H1 (cell line): Measurements from ENCODE around the gene PTCRA. TPM values are rescaled to one million over a fixed set of nuclear protein-coding genes. Genes with fewer than 3 reads are reported as not detected.

ENCODE experiments used
- CTCF ChIA-PET: fragments of 300-600 bp; sonication (Branson Sonifier 250); formaldehyde crosslinking; loops from one replicate; lab custom pipeline; 2021; ENCODE audit not compliant: partially characterized antibody; lab: Charles Lee
- POLR2A ChIA-PET: fragments of 300-600 bp; sonication (Branson Sonifier 250); formaldehyde crosslinking; loops from one replicate; lab custom pipeline; 2021; ENCODE audit warnings: inconsistent platforms; ENCODE audit not compliant: partially characterized antibody; lab: Charles Lee
- DNase-seq, 2 experiments: peaks; one replicate each; pipeline versions ENCODE4 v3.0.0 to v3.0.0-alpha.2; 2010 to 2022; ENCODE audit warnings: low spot score in 2 of 2, low read depth in 1 of 2, mixed read lengths in 1 of 2
- FAIRE-seq: peaks from 2 replicates; lab custom pipeline; 2011; peaks lifted over from hg19 to GRCh38; lab: Jason Lieb, UNC
- H2AFZ ChIP-seq: 2 replicates; pipeline ENCODE4 v1.8.1; 2012; ENCODE audit warnings: low read length, inconsistent platforms
- H2AK5ac ChIP-seq: 2 replicates; pipeline ENCODE4 v1.6.1; 2013; ENCODE audit warnings: low read depth, low read length
- H2BK120ac ChIP-seq: replicated peaks from 2 replicates; pipeline ENCODE3; 2013; ENCODE audit warnings: low read depth, low read length, inconsistent platforms
- H2BK12ac ChIP-seq: 2 replicates; pipeline ENCODE4 v1.6.1; 2013; ENCODE audit warnings: low read depth, low read length
- H2BK15ac ChIP-seq: 2 replicates; pipeline ENCODE4 v1.6.1; 2013; ENCODE audit warnings: low read length
- H2BK20ac ChIP-seq: 2 replicates; pipeline ENCODE4 v1.6.1; 2013; ENCODE audit warnings: low read length
- H2BK5ac ChIP-seq: 2 replicates; pipeline ENCODE4 v1.6.1; 2013; ENCODE audit warnings: low read depth, low read length
- H3K14ac ChIP-seq: 2 replicates; pipeline ENCODE4 v1.6.1; 2013; ENCODE audit warnings: inconsistent platforms; ENCODE audit not compliant: insufficient read length
- H3K18ac ChIP-seq: 2 replicates; pipeline ENCODE4 v1.6.1; 2013; ENCODE audit warnings: low read length; ENCODE audit errors: extremely low read depth
- H3K23ac ChIP-seq: 2 replicates; pipeline ENCODE4 v1.6.1; 2013; ENCODE audit warnings: inconsistent platforms; ENCODE audit not compliant: insufficient read length
- H3K23me2 ChIP-seq: 2 replicates; pipeline ENCODE4 v1.6.1; 2013; ENCODE audit warnings: low read depth, low read length
- H3K27ac ChIP-seq: 2 replicates; pipeline ENCODE4 v1.6.1; 2011; ENCODE audit warnings: low read depth, low read length, inconsistent platforms
- H3K27me3 ChIP-seq, 4 experiments: replicated peaks in 1 of 4; 1 replicate in 1 of 4; 2 replicates in 3 of 4; pipeline versions ENCODE4 v1.6.1 to v1.8.1; 2011 to 2013; ENCODE audit warnings: low read length in 3 of 4, mild to moderate bottlenecking in 3 of 4, inconsistent platforms in 2 of 4, mixed read lengths in 2 of 4, moderate library complexity in 1 of 4; ENCODE audit not compliant: control insufficient read depth in 3 of 4, insufficient read depth in 3 of 4; ENCODE audit errors: extremely low read depth in 1 of 4
- H3K36me3 ChIP-seq, 4 experiments: 2 replicates each; pipeline versions ENCODE4 v1.6.1 to v1.8.1; 2011 to 2013; ENCODE audit warnings: mild to moderate bottlenecking in 4 of 4, low read length in 3 of 4, moderate library complexity in 2 of 4, control low read depth in 1 of 4, inconsistent platforms in 1 of 4; ENCODE audit not compliant: insufficient read depth in 4 of 4, control insufficient read depth in 2 of 4
- H3K4ac ChIP-seq: replicated peaks from 2 replicates; pipeline ENCODE3; 2013; ENCODE audit warnings: low read length, low read depth, mixed read lengths, inconsistent platforms; ENCODE audit not compliant: insufficient read length
- H3K4me1 ChIP-seq, 4 experiments: replicated peaks in 1 of 4; 1 replicate in 1 of 4; 2 replicates in 3 of 4; pipeline versions ENCODE4 v1.6.1 to v1.8.1; 2011 to 2013; ENCODE audit warnings: low read length in 3 of 4, inconsistent platforms in 2 of 4, mixed read lengths in 1 of 4; ENCODE audit not compliant: insufficient read depth in 4 of 4, control insufficient read depth in 3 of 4
- H3K4me2 ChIP-seq, 2 experiments: 2 replicates each; pipeline versions ENCODE4 v1.6.1 to v1.8.1; 2011 to 2013; ENCODE audit warnings: low read depth in 2 of 2, low read length in 2 of 2, control low read depth in 1 of 2, inconsistent platforms in 1 of 2, mild to moderate bottlenecking in 1 of 2; ENCODE audit not compliant: insufficient read depth in 1 of 2
- H3K4me3 ChIP-seq, 4 experiments: fragments of 200-600, 300-600 bp in 1 of 4; sonication (generic), shearing (Covaris generic), sonication (Bioruptor Twin) in 1 of 4; 2 replicates each; pipeline versions ENCODE4 v1.5.1 to v1.8.1; 2011 to 2016; ENCODE audit warnings: low read length in 4 of 4, low read depth in 3 of 4, control low read depth in 2 of 4, inconsistent platforms in 2 of 4, mild to moderate bottlenecking in 2 of 4, mixed read lengths in 1 of 4, moderate library complexity in 1 of 4; ENCODE audit not compliant: insufficient read depth in 2 of 4; ENCODE audit errors: extremely low read depth in 1 of 4
- H3K56ac ChIP-seq: replicated peaks from 2 replicates; pipeline ENCODE3; 2013; ENCODE audit warnings: low read depth, mild to moderate bottlenecking, mixed read lengths, low read length, inconsistent platforms; ENCODE audit not compliant: insufficient read length
- H3K79me1 ChIP-seq: 2 replicates; pipeline ENCODE4 v1.6.1; 2013; ENCODE audit warnings: low read depth, low read length, control low read depth
- H3K79me2 ChIP-seq, 2 experiments: 2 replicates each; pipeline versions ENCODE4 v1.6.1 to v1.8.1; 2012 to 2013; ENCODE audit warnings: low read length in 2 of 2, mild to moderate bottlenecking in 2 of 2, inconsistent platforms in 1 of 2; ENCODE audit not compliant: insufficient read depth in 2 of 2, control insufficient read depth in 1 of 2
- H3K9ac ChIP-seq, 4 experiments: replicated peaks in 1 of 4; 1 replicate in 1 of 4; 2 replicates in 3 of 4; pipeline versions ENCODE4 v1.6.1 to v1.8.1; 2011 to 2013; ENCODE audit warnings: low read depth in 3 of 4, low read length in 3 of 4, control low read depth in 2 of 4, mild to moderate bottlenecking in 2 of 4, moderate library complexity in 2 of 4, inconsistent platforms in 1 of 4; ENCODE audit errors: extremely low read depth in 1 of 4
- H3K9me3 ChIP-seq, 2 experiments: 2 replicates each; pipeline versions ENCODE4 v1.6.1 to v1.8.1; 2012 to 2013; ENCODE audit warnings: mild to moderate bottlenecking in 2 of 2, moderate library complexity in 2 of 2, control low read depth in 1 of 2, inconsistent platforms in 1 of 2, low read depth in 1 of 2, low read length in 1 of 2, mixed read lengths in 1 of 2; ENCODE audit not compliant: insufficient read depth in 2 of 2
- H4K20me1 ChIP-seq, 2 experiments: replicated peaks in 1 of 2; 2 replicates each; pipeline versions ENCODE3 to v1.8.1; 2011 to 2013; ENCODE audit warnings: inconsistent platforms in 2 of 2, low read length in 2 of 2, mild to moderate bottlenecking in 1 of 2; ENCODE audit not compliant: insufficient read depth in 2 of 2, control insufficient read depth in 1 of 2
- H4K5ac ChIP-seq: 2 replicates; pipeline ENCODE4 v1.6.1; 2013; ENCODE audit warnings: low read length, low read depth, mixed read lengths, inconsistent platforms; ENCODE audit not compliant: insufficient read length
- H4K8ac ChIP-seq: 2 replicates; pipeline ENCODE4 v1.8.0; 2013; ENCODE audit warnings: mild to moderate bottlenecking, moderate library complexity, low read length, inconsistent platforms; ENCODE audit not compliant: insufficient read depth; ENCODE audit errors: extremely low read depth
- H4K91ac ChIP-seq: replicated peaks from 2 replicates; pipeline ENCODE3; 2013; ENCODE audit warnings: low read length, mixed read lengths, inconsistent platforms; ENCODE audit not compliant: insufficient read length
- ASH2L ChIP-seq: fragments of 200-600, 300-600 bp; sonication (generic); IDR thresholded peaks from one replicate; pipeline ENCODE4 v1.7.1; 2017; ENCODE audit warnings: low read length
- BRCA1 ChIP-seq: IDR thresholded peaks from 2 replicates; pipeline ENCODE4 v1.6.1; 2012; ENCODE audit warnings: low read depth, low read length, improper control_type of control experiment
- KDM4A ChIP-seq: IDR thresholded peaks from one replicate; pipeline ENCODE4 v1.7.1; 2012; ENCODE audit warnings: low read depth, mild to moderate bottlenecking, moderate library complexity, low read length, inconsistent platforms; ENCODE audit not compliant: severe bottlenecking
- NANOG ChIP-seq: IDR thresholded peaks from 2 replicates; pipeline ENCODE4 v1.6.1; 2011; ENCODE audit warnings: low read length, low read depth, mild to moderate bottlenecking, inconsistent platforms; ENCODE audit not compliant: insufficient read depth, poor library complexity, severe bottlenecking
- SAP30 ChIP-seq: fragments of 300-600 bp; sonication (generic); IDR thresholded peaks from 2 replicates; pipeline ENCODE4 v1.7.1; 2012; ENCODE audit warnings: low read length, moderate library complexity, mild to moderate bottlenecking, inconsistent platforms; ENCODE audit not compliant: insufficient read depth, insufficient replicate concordance
- ZNF274 ChIP-seq: IDR thresholded peaks from 2 replicates; pipeline ENCODE4 v1.7.0; 2012; ENCODE audit warnings: low read length, borderline replicate concordance; ENCODE audit errors: extremely low read depth
- whole genome bisulfite sequencing, 2 experiments: shearing (Covaris generic) in 1 of 2; methylation state at CpG; one replicate each; pipeline versions ENCODE4 v1.1.6 to v1.1.7; 2013 to 2015; ENCODE audit warnings: low lambda C conversion rate in 2 of 2, mixed read lengths in 2 of 2, inconsistent platforms in 1 of 2, low coverage in 1 of 2, missing lambda C conversion rate in 1 of 2; ENCODE audit not compliant: insufficient replicate concordance in 2 of 2, insufficient coverage in 1 of 2, insufficient read length in 1 of 2; ENCODE audit errors: extremely low coverage in 1 of 2, missing lambda C conversion rate in 1 of 2; 5-methylcytosine and 5-hydroxymethylcytosine counted together
- polyA plus RNA-seq, 7 experiments: library from polyadenylated mRNA; depleted of rRNA in 3 of 7; stranded (reverse) in 5 of 7; unstranded in 2 of 7; fragments of >200 nt in 5 of 7; fragments of 200-250 nt in 2 of 7; gene quantifications; 1 replicate in 5 of 7; 2 replicates in 1 of 7; 4 replicates in 1 of 7; pipeline versions ENCODE4 v1.2.1 to v1.2.3, GENCODE V29; 2011 to 2013; ENCODE audit warnings: missing spikeins in 2 of 7, mixed read lengths in 2 of 7
- total RNA-seq: library from RNA; stranded (reverse); fragmentation: NEBNext Ultra II Directional; extraction: Animal tissue kit (Norgen Biotek cat#: 25700); gene quantifications from 2 replicates; pipeline ENCODE4 v1.2.1, GENCODE V29; 2021

The PTCRA gene
- total and polyA plus RNA-seq, 2 of the 8 experiments (the other 6 are each of a cell fraction or from before 2014, with no cell fraction given), result not detected

DNA sequence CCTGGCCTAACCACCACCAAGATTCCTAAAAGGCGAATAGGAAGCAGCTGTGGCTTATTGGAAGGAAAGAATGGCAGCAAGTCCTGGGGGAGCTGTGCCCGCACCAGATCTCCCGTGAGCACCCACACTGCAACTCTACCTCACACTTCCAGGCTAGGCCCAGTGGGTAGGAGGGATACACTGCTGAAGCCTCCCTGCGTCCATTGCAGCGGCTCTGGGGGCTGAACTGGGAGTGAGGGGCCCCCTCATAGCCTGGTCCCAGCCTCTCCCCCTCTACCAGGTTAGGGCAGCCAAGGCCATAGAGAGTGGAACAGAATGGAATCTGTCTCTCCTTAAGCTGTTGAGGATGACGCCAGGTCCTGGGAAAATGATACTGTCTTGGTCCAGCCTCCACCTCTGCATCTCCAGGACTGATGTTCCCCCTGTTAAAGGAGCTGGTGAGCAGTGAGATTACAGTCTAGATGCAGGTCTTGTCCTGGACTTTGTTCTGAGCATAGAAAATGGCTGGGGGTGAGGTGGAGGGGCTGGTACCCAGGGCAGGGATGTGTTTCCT is 24.7 kb downstream of the PTCRA start:
- H4K20me1 ChIP-seq, result peaks cover 0 to 2% of the 10 kb centered on the region in 2 experiments
- no peaks in the 10 kb centered on the region for H3K9me3 ChIP-seq
- H3K14ac ChIP-seq, result no peak overlapping the region
- H2BK12ac ChIP-seq, result no peak overlapping the region
- H2BK20ac ChIP-seq, result no peak overlapping the region
- H3K23ac ChIP-seq, result no peak overlapping the region
- H3K4me3 ChIP-seq, result no peak overlapping the region
- FAIRE-seq, result no peak
- no peak overlapping the region for H2BK5ac ChIP-seq
- H3K4me2 ChIP-seq, result no peak overlapping the region
- no peak overlapping the region for H2BK120ac ChIP-seq
- H4K8ac ChIP-seq, result 0 out of 2 replicates have a peak overlapping the region, but pooled peaks have one; percentile 42
- no peak overlapping the region for H3K4ac ChIP-seq
- no peak overlapping the region for H3K27ac ChIP-seq
- peaks cover 0 to 4% of the 10 kb centered on the region in 2 experiments; a peak in 1 of 4 replicates for H3K79me2 ChIP-seq
- TF ChIP-seq SAP30 (no peak), ZNF274 (no peak), NANOG (no peak), BRCA1 (no peak), KDM4A (no peak), ASH2L (no peak)
- TF ChIP-seq, all 59 proteins: peak for 0
- no peak overlapping the region for H3K18ac ChIP-seq
- H3K4me1 ChIP-seq, result peaks cover 0 to 6% (median 1%) of the 10 kb centered on the region in 4 experiments; a peak in 4 of 7 replicates
- CTCF ChIA-PET, result interaction anchor here (1.2 to 1.4 kb wide), 3 partner anchors 23 to 70 kb away, joined by 3 to 5 read pairs (median 3); no protein-coding TSS in a partner anchor
- H2AK5ac ChIP-seq, result no peak overlapping the region
- no peak overlapping the region for H4K91ac ChIP-seq
- no peak overlapping the region for H2AFZ ChIP-seq
- H3K56ac ChIP-seq, result no peak overlapping the region
- no peak overlapping the region for H4K5ac ChIP-seq
- WGBS, 2 experiments, result 96% methylated on average over 6 of the region's 6 CpGs; no CpG with 5 or more reads in 1 of the 2 experiments
- H3K9ac ChIP-seq, result no peak overlapping the region
- H3K36me3 ChIP-seq, result peaks cover 1 to 27% (median 13%) of the 10 kb centered on the region in 4 experiments; a peak in 7 of 8 replicates
- no peaks in the 10 kb centered on the region for H3K27me3 ChIP-seq
- POLR2A ChIA-PET, result interaction anchor here (1.1 to 1.5 kb wide), 3 partner anchors 11 to 69 kb away, joined by 3 to 4 read pairs (median 4); partner anchors contain the start of gene CNPY3
- no peaks in the 10 kb centered on the region for H3K23me2 ChIP-seq
- H3K79me1 ChIP-seq, result no peaks in the 10 kb centered on the region; the same call in 1 of the 2 replicates
- no peak for DNase-seq
- no peak overlapping the region for H2BK15ac ChIP-seq
